T-cell (primary cell): ENCODE results near the gene RASL10A. TPM values are rescaled to one million over a fixed set of nuclear protein-coding genes. Genes with fewer than 3 reads are reported as not detected.

Experiments used
- ATAC-seq, 4 experiments: fragments of 200-7000 bp in 3 of 4; fragments of 150-1000 bp in 1 of 4; cut with Tn5 transposase; replicated peaks in 1 of 4; 1 replicate in 3 of 4; 2 replicates in 1 of 4; pipeline ENCODE4 v1.10.0; 2021; ENCODE audit warnings: moderate library complexity in 3 of 4, mild to moderate bottlenecking in 2 of 4, moderate number of reproducible peaks in 1 of 4
- CTCF ChIA-PET, 2 donors: fragments of 300-600 bp; sonication (Branson Sonifier 250); formaldehyde crosslinking; loops; one replicate each; lab custom pipeline; 2022; ENCODE audit warnings: antibody characterized with exemption in 2 of 2; lab: Charles Lee
- POLR2A ChIA-PET, 2 donors: fragments of 300-600 bp; sonication (Branson Sonifier 250); formaldehyde crosslinking; loops; one replicate each; lab custom pipeline; 2022; ENCODE audit warnings: antibody characterized with exemption in 2 of 2; lab: Charles Lee
- DNase-seq, 35 experiments: peaks; one replicate each; pipeline versions ENCODE4 v3.0.0 to v3.0.0-alpha.2; 2013 to 2023
- H3K27ac ChIP-seq: one replicate; pipeline ENCODE4 v1.5.1; 2013; ENCODE audit warnings: low read length
- H3K27me3 ChIP-seq, 2 experiments: replicated peaks in 1 of 2; 1 replicate in 1 of 2; 2 replicates in 1 of 2; pipeline versions ENCODE4 v1.6.1 to v1.7.0; 2013; ENCODE audit warnings: low read length in 1 of 2, mixed read lengths in 1 of 2; ENCODE audit not compliant: control insufficient read depth in 2 of 2, insufficient read depth in 2 of 2; ENCODE audit errors: extremely low read depth in 1 of 2
- H3K36me3 ChIP-seq, 2 donors: 1 replicate in 1 of 2; 2 replicates in 1 of 2; pipeline versions ENCODE4 v1.6.1 to v1.7.0; 2013; ENCODE audit warnings: low read length in 1 of 2; ENCODE audit not compliant: control insufficient read depth in 2 of 2, insufficient read depth in 1 of 2; ENCODE audit errors: extremely low read depth in 1 of 2
- H3K4me1 ChIP-seq, 2 experiments: 1 replicate in 1 of 2; 2 replicates in 1 of 2; pipeline versions ENCODE4 v1.6.1 to v1.7.0; 2013; ENCODE audit warnings: low read length in 2 of 2, mixed read lengths in 1 of 2; ENCODE audit not compliant: insufficient read depth in 2 of 2, control insufficient read depth in 1 of 2; ENCODE audit errors: extremely low read depth in 1 of 2
- H3K4me3 ChIP-seq, 2 donors: 1 replicate in 1 of 2; 2 replicates in 1 of 2; pipeline versions ENCODE4 v1.5.1 to v1.7.0; 2013; ENCODE audit warnings: mild to moderate bottlenecking in 2 of 2, low read length in 1 of 2, moderate library complexity in 1 of 2; ENCODE audit not compliant: control insufficient read depth in 1 of 2; ENCODE audit errors: extremely low read depth in 1 of 2
- H3K9me3 ChIP-seq: 2 replicates; pipeline ENCODE4 v1.7.0; 2013
- H3K27ac Mint-ChIP-seq, 2 donors: one replicate each; pipeline ENCODE4 v1.8.0; 2020 to 2021; ENCODE audit warnings: mild to moderate bottlenecking in 2 of 2, mixed read lengths in 2 of 2
- H3K27me3 Mint-ChIP-seq, 2 donors: one replicate each; pipeline ENCODE4 v1.8.0; 2021 to 2022; ENCODE audit warnings: mixed read lengths in 2 of 2
- H3K36me3 Mint-ChIP-seq: one replicate; pipeline ENCODE4 v1.8.0; 2021; ENCODE audit warnings: mixed read lengths
- H3K4me1 Mint-ChIP-seq, 3 donors: one replicate each; pipeline ENCODE4 v1.8.0; 2020 to 2022; ENCODE audit warnings: mixed read lengths in 3 of 3, mild to moderate bottlenecking in 1 of 3
- H3K4me3 Mint-ChIP-seq, 3 donors: one replicate each; pipeline ENCODE4 v1.8.0; 2020 to 2022; ENCODE audit warnings: mild to moderate bottlenecking in 3 of 3, mixed read lengths in 3 of 3, moderate library complexity in 3 of 3
- H3K9me3 Mint-ChIP-seq, 3 donors: one replicate each; pipeline ENCODE4 v1.8.0; 2020 to 2022; ENCODE audit warnings: mixed read lengths in 3 of 3
- WGBS: methylation state at CpG from one replicate; pipeline ENCODE4 v1.1.5; 2013; ENCODE audit warnings: missing lambda C conversion rate; ENCODE audit not compliant: insufficient coverage; 5-methylcytosine and 5-hydroxymethylcytosine counted together
- total RNA-seq, 35 experiments: library from RNA in 6 of 35; stranded (reverse) in 6 of 35; fragments of 120-200 nt in 1 of 35; gene quantifications; one replicate each; pipeline versions ENCODE4 v1.2.1 to v1.2.4 and lab custom pipeline; 2013 to 2026

The RASL10A gene
- total RNA-seq, 5 donors from 2014 or later (not counting 1 experiment from before 2014, with no cell fraction given), result 0.33 to 1.2 (median 0.71) TPM; not detected in 1

- H3K4me3 Mint-ChIP-seq, result no peak overlapping the region
- POLR2A ChIA-PET, result no interaction called here
- peaks cover 66% of the 10 kb centered on the region for H3K36me3 Mint-ChIP-seq
- DNase-seq (no peak), ATAC-seq (no peak)
- Histone ChIP-seq H3K27ac (no peak overlapping the region), H3K27me3 (no peaks in the 10 kb centered on the region), H3K36me3 (peaks cover 26 to 80% of the 10 kb centered on the region in 2 donors), H3K4me1 (no peaks in the 10 kb centered on the region), H3K9me3 (no peaks in the 10 kb centered on the region), H3K4me3 (no peak overlapping the region)
- no peaks in the 10 kb centered on the region for H3K27me3 Mint-ChIP-seq
- CTCF ChIA-PET, result no interaction called here
- H3K4me1 Mint-ChIP-seq, result no peaks in the 10 kb centered on the region
- H3K27ac Mint-ChIP-seq, result no peak overlapping the region
- no peaks in the 10 kb centered on the region for H3K9me3 Mint-ChIP-seq
- WGBS, result 97% methylated on average over 5 of the region's 5 CpGs
Observed at GRCh38 chr22:29344137-29344536, 28.6 kb upstream of the RASL10A start.

- Histone ChIP-seq H3K9me3 (no peaks in the 10 kb centered on the region), H3K4me3 (no peak overlapping the region), H3K4me1 (no peaks in the 10 kb centered on the region), H3K27me3 (no peaks in the 10 kb centered on the region), H3K27ac (no peak overlapping the region), H3K36me3 (peaks cover 29 to 80% of the 10 kb centered on the region in 2 donors)
- H3K9me3 Mint-ChIP-seq, result no peaks in the 10 kb centered on the region
- no peak overlapping the region for H3K27ac Mint-ChIP-seq
- DNase-seq (no peak), ATAC-seq (no peak)
- no peak overlapping the region for H3K4me3 Mint-ChIP-seq
- CTCF ChIA-PET, result no interaction called here
- H3K27me3 Mint-ChIP-seq, result no peaks in the 10 kb centered on the region
- POLR2A ChIA-PET, result no interaction called here
- peaks cover 66% of the 10 kb centered on the region for H3K36me3 Mint-ChIP-seq
- no peaks in the 10 kb centered on the region for H3K4me1 Mint-ChIP-seq
- WGBS, result 83% methylated on average over 3 of the region's 7 CpGs
Observed at GRCh38 chr22:29343313-29343805, 27.9 kb upstream of the RASL10A start.

GRCh38 chr22:29342577-29343312, 27.2 kb upstream of the RASL10A start:
- H3K4me1 Mint-ChIP-seq, result no peaks in the 10 kb centered on the region
- Histone ChIP-seq H3K27me3 (no peaks in the 10 kb centered on the region), H3K4me1 (no peaks in the 10 kb centered on the region), H3K36me3 (peaks cover 29 to 80% of the 10 kb centered on the region in 2 donors), H3K4me3 (no peak overlapping the region), H3K9me3 (no peaks in the 10 kb centered on the region), H3K27ac (no peak overlapping the region)
- peaks cover 66% of the 10 kb centered on the region for H3K36me3 Mint-ChIP-seq
- WGBS, result 96% methylated on average over 8 of the region's 10 CpGs
- no peak overlapping the region for H3K27ac Mint-ChIP-seq
- no peak for ATAC-seq
- H3K9me3 Mint-ChIP-seq, result no peaks in the 10 kb centered on the region
- POLR2A ChIA-PET, result no interaction called here
- no peaks in the 10 kb centered on the region for H3K27me3 Mint-ChIP-seq
- no peak for DNase-seq
- no peak overlapping the region for H3K4me3 Mint-ChIP-seq
- CTCF ChIA-PET, result no interaction called here

- Mint-ChIP-seq H3K27me3 (no peaks in the 10 kb centered on the region), H3K9me3 (no peaks in the 10 kb centered on the region), H3K4me1 (no peaks in the 10 kb centered on the region), H3K4me3 (no peak overlapping the region), H3K27ac (no peak overlapping the region), H3K36me3 (peaks cover 62% of the 10 kb centered on the region)
- POLR2A ChIA-PET, result no interaction called here
- 100% methylated on average over 4 of the region's 6 CpGs for WGBS
- ATAC-seq, result no peak
- Histone ChIP-seq H3K4me3 (no peak overlapping the region), H3K4me1 (no peaks in the 10 kb centered on the region), H3K27me3 (no peaks in the 10 kb centered on the region), H3K27ac (no peak overlapping the region), H3K9me3 (no peaks in the 10 kb centered on the region), H3K36me3 (peaks cover 34 to 78% of the 10 kb centered on the region in 2 donors)
- no peak for DNase-seq
- CTCF ChIA-PET, result no interaction called here
Observed at GRCh38 chr22:29342177-29342576, 26.7 kb upstream of the RASL10A start.

- CTCF ChIA-PET, result no interaction called here
Observed at GRCh38 chr22:29341849-29342127, 26.3 kb upstream of the RASL10A start.

GRCh38 chr22:29341056-29341848, 25.8 kb upstream of the RASL10A start:
- CTCF ChIA-PET, result no interaction called here
- no peak overlapping the region for H3K27ac Mint-ChIP-seq
- H3K36me3 Mint-ChIP-seq, result peaks cover 60% of the 10 kb centered on the region

More at GRCh38 chr22:29341849-29342127, 26.3 kb upstream of the RASL10A start:
- Mint-ChIP-seq H3K4me3 (no peak overlapping the region), H3K27ac (no peak overlapping the region), H3K36me3 (peaks cover 62% of the 10 kb centered on the region), H3K27me3 (no peaks in the 10 kb centered on the region), H3K9me3 (no peaks in the 10 kb centered on the region), H3K4me1 (no peaks in the 10 kb centered on the region)
- no peak overlapping the region for H3K4me3 ChIP-seq
- ATAC-seq (no peak), DNase-seq (no peak)
- H3K36me3 ChIP-seq, result peaks cover 34 to 78% of the 10 kb centered on the region in 2 donors
- POLR2A ChIA-PET, result no interaction called here
- H3K4me1 ChIP-seq, result no peaks in the 10 kb centered on the region
- 92% methylated on average over 2 of the region's 2 CpGs for WGBS
- no peak overlapping the region for H3K27ac ChIP-seq
- no peaks in the 10 kb centered on the region for H3K27me3 ChIP-seq
- no peaks in the 10 kb centered on the region for H3K9me3 ChIP-seq

More at GRCh38 chr22:29341056-29341848, 25.8 kb upstream of the RASL10A start:
- Histone ChIP-seq H3K9me3 (no peaks in the 10 kb centered on the region), H3K4me3 (no peak overlapping the region), H3K36me3 (peaks cover 34 to 74% of the 10 kb centered on the region in 2 donors), H3K4me1 (no peaks in the 10 kb centered on the region), H3K27ac (no peak overlapping the region), H3K27me3 (no peaks in the 10 kb centered on the region)
- Mint-ChIP-seq H3K27me3 (no peaks in the 10 kb centered on the region), H3K9me3 (no peaks in the 10 kb centered on the region), H3K4me3 (no peak overlapping the region), H3K4me1 (no peaks in the 10 kb centered on the region)
- ATAC-seq (no peak), DNase-seq (no peak)
- WGBS, result 97% methylated on average over 17 of the region's 25 CpGs
- POLR2A ChIA-PET, result interaction anchor here in 1 of 2 donors (0.6 kb wide), 1 partner anchor 1931 kb away, joined by 3 read pairs; no protein-coding TSS in a partner anchor
